ENCODE data around the gene ZG16B.

The ZG16B gene

DNA sequence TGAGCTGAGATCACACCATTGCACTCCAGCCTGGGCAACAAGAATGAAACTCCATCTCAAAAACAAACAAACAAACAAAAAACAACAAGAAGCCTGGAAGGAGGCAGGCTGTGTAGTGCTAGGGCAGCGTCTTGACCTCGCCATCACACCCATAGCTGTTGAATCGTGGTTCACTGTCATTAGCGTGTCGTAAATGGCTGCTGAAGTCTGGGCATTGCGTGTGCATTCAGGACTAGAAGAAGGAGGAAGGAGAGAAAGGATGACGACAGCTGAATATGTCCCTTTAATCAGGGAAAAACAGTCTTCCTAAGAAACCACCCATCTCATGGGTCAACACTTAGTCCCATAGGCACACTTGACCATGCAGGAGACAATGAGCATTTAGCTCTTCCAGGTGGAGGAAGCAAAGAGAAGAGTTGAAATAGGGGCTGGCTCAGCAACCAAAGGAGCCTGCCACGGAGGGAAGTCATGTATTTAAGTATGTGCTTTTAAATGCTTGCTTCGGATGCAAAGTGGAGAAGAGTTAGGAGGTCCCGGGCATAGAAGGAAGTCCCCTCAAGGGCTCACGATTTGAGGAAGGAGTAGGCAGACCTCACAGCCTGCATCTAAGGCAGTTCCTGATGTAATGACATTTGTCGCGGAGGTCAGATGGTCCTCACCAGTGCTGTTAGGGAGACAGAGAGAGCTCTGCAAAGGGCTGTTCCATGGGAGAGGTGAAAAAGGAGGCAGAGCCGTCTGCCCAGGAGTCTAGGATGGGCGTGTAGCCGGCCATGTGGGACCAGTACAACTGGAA lies 19.0 kb downstream of the ZG16B start:
- DNase-seq, result no peak

DNA sequence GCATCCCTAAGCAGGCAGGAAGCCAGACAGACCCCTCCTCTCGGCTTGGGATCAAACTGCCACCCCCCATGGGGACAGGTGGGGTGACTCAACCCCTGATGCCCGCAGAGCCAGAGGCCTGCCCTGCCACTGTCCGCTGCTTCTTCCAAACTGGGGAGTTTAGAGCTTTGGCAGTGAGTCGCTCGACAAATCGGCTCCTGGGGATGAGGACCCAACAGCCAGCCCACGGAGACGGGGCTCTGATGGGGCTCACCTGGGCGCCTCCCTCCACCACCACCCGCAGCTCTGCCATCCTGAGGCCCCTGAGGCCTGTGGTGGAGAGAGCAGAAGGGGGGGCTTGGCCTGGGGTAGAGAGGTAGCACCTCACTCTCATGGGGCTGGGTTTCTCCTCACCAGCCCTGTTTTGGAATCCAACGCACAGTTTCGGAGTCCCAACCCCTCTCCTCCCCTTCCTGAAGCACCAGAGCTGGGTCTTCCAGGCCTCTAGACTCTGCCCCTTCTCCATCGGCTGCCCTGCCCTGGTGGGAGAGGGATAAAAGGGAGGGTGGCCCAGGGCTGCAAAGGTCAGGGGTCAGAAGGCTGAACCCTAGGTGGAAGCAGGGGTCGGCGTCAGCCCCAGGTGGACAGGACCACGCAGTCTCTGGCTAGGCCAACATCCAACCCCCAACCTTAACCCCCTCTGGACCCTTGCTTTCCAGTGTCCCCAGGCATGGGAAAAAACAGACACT lies 22.1 kb downstream of the ZG16B start:
- no peak for DNase-seq

DNA sequence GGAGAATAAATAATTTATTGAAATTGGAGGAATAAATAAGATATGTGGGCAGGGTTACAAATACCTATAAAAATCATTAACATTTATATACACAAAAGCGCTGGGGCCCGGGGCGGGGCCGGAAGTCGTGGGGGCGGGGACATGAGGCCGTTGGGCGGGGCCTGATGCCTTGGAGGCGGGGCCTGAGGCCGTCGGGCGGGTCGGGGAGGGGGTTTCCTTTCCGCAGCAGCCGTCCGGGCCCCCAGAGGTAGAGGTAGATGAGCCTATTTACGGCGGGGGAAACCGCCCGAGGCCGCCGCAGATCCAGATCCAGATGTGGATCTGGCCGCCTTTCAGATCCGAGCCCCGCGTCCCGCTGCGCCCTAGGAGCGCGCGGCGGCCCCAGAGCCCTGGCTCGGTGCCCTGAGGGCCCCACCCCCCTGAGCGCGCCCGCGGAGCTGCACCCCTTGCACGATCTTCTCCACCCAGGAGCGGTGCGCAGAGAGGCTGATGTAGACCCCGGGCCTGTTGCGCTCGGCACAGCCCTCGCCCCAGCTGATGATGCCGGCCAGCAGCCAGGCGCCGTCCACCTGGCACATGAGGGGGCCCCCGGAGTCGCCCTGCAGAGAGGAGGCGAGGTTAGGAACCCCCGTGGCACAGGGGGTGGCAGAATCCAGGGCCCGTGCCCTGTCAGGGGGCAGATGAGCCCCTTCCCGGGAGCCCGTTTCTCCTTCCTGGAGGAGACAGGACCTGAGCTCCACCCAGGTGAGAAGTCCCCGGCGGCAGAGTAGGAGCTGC lies 22.8 kb downstream of the ZG16B start:
- no peak for DNase-seq

DNA sequence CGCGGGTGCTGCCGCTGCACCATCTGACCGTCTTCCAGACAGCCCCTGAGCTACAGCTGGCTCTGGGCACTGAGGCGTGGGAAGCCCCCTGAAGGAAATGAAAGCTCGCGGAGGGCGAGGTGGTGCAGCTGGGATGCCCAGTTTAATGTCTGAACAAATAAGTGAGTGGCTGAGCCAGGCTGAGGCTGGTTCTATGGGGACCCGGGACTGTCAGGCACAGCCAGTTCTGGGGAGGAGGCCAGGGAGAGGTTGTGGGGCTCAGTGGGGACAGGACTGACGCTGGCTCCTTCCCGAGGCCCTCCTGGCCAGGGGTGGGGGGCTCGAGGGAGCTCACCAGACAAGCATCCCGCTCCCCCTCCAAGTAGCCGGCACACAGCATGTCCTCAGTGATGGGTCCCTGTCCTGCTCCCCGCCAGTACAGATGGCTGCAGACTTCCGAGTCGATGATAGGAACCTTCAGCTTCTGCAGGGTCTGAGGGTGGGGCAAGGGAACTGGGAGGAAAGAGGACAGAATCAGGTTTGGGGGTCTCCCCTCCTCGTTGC lies 23.5 kb downstream of the ZG16B start:
- no peak for DNase-seq

DNA sequence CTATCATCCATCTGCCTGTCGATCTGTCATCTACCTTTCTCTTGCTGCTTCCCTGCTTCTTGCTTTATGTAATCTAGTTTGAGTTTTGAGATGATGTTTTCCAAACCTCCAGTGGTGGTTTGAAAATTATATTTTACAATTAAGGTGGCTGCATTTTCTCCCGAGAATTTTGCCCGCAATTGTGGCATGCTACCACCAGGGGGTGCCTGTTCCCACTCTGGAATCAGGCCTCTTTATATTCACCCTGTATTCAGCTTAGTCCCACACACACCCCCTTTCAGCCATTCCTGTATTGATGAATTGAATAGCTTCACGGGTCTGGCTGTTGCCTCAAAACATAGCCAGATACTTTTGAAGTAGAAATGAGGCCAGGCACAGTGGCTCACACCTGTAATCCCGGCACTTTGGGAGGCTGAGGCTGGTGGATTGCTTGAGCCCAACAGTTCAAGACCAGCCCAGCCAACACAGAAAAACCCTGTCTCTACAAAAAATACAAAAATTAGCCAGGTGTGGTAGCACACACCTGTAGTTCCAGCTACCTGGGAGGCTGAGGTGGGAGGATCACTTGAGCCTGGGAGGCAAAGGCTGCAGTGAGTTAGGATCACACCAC lies 24.7 kb downstream of the ZG16B start:
- DNase-seq, result no peak

DNA sequence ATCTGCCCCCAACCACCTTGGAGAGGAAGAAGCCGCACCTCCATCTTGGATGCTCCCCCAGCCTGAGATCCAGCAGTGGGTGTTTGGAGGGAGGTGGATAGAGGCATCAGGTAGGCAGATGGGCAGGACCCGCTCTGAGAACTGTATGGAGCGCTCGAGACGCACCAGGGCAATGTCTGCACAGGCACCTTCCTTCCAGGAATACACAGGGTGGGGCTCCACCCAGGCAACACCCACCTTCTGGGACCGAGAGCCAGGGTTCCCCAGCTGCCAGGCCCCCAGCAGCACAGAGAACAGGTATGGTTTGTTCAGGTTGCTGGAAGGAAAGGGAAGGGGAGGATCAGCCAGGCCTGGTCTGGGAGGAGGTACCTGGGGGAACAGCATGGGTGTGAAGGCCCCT lies 25.4 kb downstream of the ZG16B start:
- no peak for DNase-seq

DNA sequence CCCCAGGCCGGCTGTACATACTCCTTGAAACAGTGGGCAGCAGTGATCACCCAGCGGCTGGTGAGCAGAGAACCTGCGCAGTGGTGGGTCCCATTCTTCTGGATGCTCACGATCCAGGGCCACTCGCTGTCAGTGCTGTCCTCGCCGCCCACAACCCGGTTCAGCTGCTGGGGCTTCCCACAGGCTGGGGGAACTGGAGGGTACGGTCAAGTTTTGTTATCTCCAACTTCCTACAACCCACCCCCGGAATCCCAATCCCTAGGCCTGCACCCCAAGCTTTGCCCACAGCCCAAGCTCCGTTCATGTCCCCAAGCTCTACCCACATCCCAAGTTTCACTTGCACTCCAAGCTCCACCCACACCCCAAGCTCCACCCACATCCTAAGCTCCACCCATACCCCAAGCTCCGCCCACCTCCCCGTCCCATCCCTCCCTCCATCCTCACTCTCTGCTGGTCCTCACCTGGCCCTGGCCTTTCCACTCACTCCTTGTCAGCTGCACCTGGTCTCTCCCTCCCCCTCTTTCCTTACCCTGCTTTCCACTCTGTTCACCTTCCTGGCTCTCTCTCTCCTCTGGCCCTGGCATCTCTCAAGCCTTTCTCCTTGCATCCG lies 26.1 kb downstream of the ZG16B start:
- DNase-seq, result no peak

DNA sequence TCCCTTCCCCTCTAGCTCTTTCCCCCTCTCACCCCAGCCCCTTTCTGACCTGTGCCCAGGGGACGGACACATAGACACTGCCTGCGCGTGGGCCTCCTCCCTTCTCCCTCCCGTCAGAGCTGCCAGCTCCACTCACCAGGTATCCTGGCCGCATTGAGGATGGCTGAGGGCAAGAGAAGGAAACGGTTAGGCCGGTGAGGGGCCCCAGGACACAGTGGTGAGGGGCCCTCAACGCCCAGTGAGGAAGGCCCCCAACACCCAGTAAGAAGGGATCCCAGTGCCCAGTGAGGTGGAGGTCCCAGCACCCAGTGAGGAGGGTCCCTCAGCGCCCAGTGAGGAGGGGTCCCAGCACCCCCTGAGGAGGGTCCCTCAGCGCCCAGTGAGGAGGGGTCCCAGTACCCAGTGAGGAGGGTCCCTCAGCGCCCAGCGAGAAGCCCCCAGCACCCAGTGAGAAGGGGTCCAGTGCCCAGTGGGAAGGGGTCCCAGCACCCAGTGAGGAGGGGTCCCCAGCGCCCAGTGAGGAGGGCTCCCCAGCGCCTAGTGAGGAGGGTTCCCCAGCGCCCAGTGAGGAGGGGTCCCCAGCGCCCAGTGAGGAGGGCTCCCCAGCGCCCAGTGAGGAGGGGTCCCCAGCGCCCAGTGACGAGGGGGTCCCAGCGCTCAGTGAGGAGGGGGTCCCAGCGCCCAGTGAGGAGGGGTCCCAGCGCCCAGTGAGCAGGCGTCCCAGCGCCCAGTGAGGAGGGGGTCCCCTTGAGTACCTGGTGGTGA lies 26.8 kb downstream of the ZG16B start:
- DNase-seq, result no peak

DNA sequence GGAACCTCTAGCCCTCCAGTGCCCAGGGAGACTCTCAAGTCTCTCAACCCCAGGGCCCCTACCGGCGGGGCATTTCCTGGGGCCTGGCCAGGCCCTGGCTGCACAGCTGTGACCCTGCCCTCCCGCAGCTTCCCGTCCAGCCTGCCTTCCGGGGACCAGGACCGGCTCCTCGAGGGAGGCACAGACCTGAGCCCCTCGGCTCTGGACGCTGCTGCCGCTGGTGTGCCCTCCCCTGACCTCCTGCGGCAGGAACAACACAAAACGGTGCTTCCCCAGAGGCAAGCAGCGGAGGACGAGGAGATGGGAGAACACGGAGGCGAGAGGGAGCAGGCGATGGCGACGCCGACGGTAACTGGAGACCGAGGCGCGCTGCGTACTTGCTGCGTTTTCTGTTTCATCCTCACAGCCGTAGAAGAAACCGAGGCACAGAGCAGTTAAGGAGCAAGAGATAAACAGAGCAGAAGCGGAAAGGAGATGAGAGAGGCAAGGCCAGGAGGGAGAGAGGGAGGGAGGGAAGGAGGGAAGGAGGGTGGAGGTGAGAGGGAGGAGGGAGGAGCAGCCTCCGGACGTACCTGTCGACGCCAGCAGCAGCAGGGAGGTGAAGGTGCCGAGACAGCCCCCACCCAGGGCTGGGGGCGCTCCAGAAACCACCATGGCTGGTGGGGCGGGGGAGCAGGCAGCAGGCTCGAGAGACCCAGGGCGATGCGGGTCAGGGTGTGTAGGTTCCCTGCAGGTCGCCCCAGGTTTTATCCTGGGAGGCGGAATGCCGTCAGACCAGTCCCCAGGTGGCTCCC lies 27.5 kb downstream of the ZG16B start, which contains the start of gene PRSS22:
TSS of gene PRSS22 (minus strand) at position 720 of the 794 bp plus-strand sequence. CDS start at position 654, 66 bp downstream.
- no peak for DNase-seq

DNA sequence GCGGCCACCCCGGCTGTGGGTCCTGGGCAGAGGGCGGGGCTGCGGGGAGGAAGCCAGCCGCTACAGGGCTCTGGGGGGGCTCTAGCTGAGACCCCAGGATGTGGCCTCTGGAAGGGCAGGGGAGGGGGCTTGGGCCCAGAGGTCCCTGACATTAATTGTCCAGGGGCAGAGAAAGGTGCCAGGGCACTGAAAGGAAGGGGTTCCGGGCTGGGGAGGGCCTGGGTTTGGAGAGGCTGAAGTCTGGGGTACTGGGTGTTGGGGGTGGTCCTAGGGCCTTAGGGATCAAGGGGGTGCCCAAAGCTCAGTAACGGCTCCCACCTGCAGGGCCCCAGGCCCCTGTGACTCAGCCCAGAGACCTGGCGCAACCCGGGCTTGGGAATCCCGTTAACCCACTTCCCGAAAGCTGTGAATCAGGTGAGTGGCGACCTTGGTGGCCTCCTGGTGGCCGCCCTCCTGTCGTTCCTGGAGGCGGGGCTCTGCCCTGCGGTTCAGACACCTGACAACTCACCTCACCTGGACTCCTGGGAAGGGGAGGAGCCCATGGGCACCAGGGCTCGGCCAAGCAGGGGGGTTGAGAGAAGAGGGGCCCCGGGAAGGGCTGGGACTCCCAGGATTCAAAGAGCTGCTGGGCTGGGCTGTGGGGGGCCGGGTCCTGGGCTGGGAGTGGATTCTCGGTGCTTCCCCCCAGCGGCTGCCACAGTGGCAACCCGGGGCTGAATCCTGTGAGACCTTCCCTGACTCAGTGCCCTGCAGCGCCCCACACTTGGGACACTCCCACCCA lies 28.3 kb downstream of the ZG16B start:
- peak; percentile 79 for DNase-seq

DNA sequence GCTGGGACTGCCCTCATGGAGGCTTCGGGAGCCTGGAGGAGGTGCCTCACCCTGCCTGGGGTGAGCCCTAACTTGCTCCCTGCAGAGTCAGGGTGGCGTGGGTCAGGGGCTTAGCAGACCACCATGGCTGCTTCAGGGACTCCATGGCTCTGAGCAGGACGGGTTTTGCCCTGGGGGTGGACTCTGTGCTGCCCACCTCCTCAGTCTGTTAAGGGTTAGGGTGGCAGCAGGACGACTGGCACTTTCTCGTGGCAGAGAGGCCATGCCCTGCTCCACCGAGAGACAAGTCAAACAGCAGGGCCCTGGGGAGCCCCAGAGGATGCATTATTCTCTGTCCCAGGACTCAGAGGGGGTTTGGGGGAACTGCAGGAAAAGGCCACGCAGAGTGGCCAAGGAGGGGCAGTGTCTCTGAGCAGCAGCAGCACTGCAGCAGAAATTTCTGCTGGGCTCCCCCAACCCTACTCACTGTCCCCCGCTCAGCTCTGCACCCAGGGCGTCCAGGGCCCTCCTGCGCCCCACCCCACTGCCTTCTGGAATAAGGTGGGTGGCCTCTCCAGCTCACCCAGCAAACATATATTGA lies 29.7 kb downstream of the ZG16B start:
- DNase-seq, result no peak

DNA sequence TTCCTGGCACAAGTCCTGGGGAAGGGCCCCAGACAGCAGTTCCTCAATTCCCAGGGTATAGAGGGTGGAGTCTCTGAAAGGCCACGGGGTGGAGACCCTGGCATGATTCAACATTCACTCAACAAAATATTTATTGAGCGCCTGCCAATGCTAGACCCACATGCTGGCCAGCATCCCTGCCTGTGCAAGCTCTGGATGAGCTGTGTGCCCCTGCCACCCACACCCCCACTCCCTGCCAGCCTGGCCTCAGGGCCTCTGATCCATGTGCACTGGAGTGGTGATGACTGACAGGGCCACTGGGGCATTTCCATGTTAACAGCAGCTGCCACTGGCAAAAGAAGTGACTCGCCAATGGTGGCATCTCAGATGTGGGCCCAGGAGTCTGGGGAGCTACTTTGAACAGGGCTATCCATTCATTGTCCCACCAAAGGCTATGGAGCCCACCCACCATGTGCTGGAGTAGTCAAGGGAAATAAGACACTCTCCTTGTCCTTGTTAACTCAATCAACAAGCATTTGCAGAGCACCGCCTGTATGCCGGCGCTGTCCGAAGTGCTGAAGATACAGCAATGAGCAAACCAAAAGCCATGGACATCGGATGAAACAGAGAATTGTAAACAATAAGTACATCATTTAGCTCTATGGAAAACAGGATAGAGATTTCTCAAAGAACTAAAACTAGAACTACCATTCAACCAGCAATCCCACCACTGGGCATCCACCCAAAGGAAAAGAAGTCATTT lies 30.9 kb downstream of the ZG16B start:
- no peak for DNase-seq

DNA sequence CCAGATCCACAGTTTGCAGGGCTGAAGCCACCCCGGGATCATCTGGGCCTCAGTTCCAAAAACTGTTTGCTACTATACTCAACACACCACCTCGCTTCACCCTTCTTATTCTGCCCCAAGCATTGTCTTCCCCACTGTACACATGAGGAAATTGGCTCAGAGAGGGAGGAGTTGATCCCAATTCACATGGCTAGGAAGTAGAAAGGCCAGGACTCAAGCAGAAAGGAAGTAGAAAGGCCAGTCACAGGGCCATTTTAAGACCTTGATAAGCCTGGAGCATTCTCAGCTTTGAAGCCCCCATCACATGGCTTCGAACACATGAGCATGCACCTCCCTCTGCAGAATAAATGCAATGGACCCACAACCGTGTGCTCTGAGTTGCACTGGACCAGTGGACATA lies 35.5 kb downstream of the ZG16B start:
- DNase-seq, result no peak

DNA sequence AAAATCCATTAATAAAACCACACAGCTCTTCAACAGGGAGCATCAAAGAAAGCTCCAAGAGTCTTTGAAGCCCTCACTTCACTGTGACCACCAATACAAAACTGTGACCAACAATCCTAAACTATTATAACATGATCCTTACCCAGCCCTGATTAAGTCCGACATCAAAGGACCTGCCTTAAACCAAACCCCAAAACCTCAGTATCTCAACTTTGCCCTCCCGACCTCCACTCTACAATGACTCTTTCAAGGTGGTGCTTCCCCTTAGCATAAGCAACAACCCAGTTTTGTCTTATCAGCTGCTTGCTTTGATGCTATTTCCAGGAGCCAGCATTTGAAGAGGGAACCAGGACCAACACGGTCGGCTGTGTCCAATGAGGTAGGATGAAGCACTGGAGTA lies 36.3 kb downstream of the ZG16B start:
- DNase-seq, result no peak

DNA sequence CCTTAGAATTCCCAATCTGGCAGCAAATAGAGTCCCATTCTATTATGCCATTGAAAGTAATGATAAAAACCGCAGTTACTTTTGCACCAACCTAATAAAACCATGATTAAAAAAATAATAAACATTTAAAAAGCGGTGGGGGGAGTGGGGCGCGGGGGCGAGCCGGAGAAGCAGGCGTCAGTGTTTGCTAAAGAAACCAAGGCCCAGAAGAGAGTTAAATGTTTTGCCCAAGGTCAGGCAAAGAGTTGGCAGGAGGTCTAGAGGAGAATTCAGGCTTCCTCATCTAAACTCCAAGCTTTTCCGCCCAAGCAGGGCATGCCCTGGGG lies 37.5 kb downstream of the ZG16B start:
- no peak for DNase-seq

DNA sequence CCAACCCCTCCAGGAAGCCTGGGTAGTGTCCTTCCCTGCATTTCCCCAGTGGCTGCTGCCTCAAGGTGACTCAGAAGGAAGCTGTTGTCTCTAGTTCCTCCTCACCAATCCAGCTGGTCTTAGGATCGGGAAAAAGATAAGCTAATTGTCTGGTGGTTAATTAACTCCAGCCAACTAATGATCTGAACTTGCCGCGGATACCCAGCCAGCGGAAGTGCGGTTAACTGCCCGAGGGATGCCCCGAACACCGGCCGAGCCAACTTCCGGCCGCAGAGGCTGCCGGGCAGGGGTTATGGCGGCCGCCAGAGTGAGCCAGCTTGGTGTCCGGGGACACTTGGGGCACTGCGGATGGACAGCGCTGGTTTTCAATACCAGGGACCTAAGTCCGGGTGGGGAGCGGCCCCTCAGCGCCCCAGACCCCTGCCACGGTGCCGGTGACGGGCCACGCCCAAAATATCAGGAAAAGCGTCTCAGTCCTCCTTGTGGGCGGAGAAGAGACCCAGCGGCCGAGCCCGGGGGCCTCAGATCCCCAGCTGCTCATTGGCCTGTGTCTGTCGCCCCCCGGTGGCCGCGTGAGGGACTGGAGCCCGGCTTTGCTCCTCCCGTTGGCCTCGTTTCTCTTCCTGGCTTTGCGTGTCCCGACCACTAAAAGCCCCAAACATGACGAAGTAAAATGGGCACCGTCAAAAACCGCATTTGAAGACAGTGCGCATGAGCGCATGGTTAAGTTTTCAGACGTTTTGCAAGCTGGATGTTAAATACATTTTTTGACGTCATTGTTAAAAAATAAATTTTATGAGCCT lies 38.1 kb downstream of the ZG16B start:
- DNase-seq, result peak; percentile 74

DNA sequence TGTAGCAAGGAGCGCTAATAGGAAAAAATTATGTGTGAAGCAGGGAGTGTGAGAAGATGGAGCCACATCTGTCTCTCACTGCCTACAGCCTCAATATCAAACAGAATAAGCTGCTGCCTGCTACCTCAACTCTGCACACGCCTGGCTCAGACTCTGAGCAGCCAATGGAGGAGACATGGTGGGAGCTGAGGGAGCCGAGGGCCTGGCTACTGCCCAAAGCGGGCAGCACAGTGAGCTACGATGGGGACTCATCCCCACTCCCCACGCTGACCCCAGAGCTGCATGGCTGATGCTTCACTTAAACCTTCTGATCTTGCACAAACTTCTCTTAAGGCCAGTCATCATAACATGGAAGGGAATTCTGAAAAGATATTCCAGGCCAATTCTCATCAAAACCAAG lies 41.8 kb downstream of the ZG16B start:
- no peak for DNase-seq

Data from DMS153 (cell line).